ENCODE measurements around the gene BGLAP.

The BGLAP gene

DNA sequence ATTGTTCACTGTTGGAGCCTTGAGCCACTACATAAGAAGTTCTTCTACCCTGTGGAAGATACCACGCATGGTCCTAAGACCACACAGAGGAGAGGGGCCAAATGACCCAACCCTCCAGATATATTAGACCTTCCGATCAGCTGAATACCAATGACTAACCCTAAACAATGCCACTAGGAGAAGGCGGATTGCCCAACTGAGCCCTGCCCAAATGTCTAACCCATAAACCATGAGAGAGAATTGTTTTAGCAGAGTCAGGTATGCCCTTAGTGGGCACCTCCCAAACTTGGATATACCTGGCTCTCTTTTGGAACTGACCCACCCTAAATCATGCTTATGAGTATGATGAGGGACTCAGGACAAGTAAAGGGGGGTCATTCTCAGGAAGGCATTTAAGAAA lies 28.3 kb downstream of the BGLAP start:
- TF ChIP-seq, protein P1, sequence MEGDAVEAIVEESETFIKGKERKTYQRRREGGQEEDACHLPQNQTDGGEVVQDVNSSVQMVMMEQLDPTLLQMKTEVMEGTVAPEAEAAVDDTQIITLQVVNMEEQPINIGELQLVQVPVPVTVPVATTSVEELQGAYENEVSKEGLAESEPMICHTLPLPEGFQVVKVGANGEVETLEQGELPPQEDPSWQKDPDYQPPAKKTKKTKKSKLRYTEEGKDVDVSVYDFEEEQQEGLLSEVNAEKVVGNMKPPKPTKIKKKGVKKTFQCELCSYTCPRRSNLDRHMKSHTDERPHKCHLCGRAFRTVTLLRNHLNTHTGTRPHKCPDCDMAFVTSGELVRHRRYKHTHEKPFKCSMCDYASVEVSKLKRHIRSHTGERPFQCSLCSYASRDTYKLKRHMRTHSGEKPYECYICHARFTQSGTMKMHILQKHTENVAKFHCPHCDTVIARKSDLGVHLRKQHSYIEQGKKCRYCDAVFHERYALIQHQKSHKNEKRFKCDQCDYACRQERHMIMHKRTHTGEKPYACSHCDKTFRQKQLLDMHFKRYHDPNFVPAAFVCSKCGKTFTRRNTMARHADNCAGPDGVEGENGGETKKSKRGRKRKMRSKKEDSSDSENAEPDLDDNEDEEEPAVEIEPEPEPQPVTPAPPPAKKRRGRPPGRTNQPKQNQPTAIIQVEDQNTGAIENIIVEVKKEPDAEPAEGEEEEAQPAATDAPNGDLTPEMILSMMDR (IDR thresholded peaks at IDR 0.05; ENCODE audit: low read depth, low read length), result no peak
- H3K4me3 ChIP-seq (ENCODE audit: low read depth, low read length), result no peak overlapping the region

DNA sequence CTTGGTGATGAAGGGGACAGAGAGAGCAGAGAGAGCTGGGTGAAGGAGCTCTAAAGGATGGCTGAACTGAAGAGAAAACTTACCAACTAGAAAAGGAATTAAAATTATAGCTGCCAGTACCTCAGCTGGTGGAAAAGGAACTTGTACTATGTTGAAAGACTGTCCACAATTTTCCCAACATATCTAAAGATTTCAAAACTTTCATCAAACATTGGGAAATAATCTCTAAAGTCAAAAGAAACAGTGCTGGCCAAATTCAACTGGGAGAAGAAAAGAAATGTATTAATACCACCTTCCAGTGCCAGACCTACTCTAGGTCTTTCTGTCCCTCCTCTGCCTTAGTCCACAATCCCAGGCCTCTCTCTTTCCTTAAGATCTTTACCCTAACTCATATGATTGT lies 34.5 kb downstream of the BGLAP start:
- H3K4me3 ChIP-seq (ENCODE audit: low read depth, low read length), result no peak overlapping the region
- TF ChIP-seq, protein P1 (IDR thresholded peaks at IDR 0.05; ENCODE audit: low read depth, low read length), result no peak

DNA sequence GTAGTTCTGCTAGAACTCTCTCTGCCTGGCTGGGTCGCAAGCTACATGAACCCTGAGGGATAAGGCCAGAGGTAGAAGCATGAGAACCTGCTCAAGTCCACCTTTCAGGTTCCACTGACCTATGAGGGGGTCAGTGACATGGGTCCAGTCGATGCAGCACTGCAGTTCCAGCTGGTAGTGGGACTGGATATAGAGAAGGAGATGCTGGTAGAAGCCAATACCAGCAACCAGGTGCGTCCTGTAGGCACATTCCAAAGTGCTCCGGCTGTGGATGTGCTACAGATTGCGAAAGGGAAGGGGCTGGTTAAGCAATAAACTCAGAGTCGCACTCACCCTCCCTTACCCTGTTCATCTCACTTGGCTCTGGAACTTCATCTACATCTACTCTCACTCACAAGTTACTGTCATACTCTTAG lies 35.0 kb downstream of the BGLAP start:
- TF ChIP-seq, protein P1 (IDR thresholded peaks at IDR 0.05; ENCODE audit: low read depth, low read length), result no peak

DNA sequence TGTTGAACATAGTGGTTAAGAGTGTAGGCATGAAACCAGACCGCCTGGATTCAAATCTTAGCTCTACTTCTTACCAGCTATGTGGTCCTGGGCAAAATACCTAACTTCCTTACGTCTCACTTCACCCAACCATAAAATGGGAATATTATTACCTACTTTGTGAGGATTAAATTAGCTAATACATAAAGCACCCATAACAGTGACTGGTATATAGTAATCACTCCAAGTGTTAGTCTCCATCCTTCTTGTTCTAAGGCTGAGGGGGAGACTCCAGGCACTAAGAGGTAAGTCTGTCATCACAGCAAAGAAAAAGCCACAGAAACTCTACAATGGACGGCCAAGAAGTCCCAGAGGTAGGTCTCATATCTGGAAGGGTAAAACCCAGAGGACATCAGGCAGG lies 37.9 kb downstream of the BGLAP start:
- H3K4me3 ChIP-seq (ENCODE audit: low read depth, low read length), result no peak overlapping the region
- TF ChIP-seq, protein P1 (IDR thresholded peaks at IDR 0.05; ENCODE audit: low read depth, low read length), result no peak

More for the DNA sequence above, 35.0 kb downstream of the BGLAP start:
- H3K4me3 ChIP-seq (ENCODE audit: low read depth, low read length), result no peak overlapping the region

DNA sequence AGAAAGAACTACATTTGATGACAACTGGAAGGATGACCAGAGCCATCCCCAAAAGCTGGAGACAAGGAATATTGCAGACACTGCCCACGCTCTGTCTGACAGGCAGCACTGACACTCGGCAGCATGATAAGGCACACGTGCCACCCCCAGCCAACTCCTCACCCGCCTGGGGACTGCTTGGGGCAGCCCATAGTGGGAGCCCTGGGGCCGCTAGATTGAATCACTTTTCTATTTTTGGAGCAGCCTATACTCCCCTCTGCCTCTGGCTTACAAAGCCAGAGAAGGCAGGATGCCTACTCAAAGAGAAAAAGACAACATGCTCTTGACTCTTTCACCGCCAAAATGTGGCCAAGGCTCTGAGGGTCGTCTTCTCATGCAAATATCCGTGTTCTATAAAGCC lies 39.3 kb downstream of the BGLAP start:
- peak overlapping the region; percentile 95 for H3K4me3 ChIP-seq (ENCODE audit: low read depth, low read length)
- TF ChIP-seq, protein P1 (IDR thresholded peaks at IDR 0.05; ENCODE audit: low read depth, low read length), result no peak

DNA sequence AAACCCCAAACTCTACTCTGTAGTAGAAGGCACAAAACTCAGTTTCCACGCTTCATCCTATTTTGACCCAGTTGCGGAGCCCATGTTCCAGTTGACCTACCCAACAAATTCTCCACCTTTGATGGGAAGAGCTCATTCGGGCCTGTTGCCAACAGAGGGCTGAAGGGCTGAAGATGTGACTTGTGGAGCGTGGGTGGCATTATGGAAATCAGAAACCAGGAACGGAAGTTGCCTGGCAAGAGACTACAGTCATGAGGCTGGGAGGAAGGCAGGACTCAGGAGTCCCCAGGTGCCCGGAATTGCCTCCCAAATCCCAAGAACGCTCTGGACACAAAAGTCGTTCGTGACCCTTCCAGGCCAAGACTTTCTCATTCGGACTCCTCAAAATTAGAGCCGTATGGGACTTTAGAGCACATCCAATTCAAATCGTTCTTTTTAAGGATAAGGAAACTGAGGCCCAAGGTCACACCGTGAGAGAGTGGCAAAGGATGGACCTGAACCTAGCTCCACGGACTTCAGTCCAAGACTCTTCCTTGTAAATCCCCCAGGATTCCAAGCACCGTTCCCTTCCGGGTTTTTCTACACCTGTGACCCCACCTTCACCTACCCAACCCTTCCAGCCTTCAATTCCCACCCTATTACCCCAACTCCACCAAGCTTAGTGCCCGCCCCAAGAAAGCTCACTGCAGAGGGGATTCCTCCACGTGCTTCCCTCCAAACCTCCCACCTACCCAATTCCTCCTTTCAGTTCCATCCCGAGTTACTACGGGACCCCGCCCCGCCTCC lies 39.9 kb downstream of the BGLAP start:
- TF ChIP-seq, protein P1 (IDR thresholded peaks at IDR 0.05; ENCODE audit: low read depth, low read length), result no peak
- peak overlapping the region; percentile 95 for H3K4me3 ChIP-seq (ENCODE audit: low read depth, low read length)

DNA sequence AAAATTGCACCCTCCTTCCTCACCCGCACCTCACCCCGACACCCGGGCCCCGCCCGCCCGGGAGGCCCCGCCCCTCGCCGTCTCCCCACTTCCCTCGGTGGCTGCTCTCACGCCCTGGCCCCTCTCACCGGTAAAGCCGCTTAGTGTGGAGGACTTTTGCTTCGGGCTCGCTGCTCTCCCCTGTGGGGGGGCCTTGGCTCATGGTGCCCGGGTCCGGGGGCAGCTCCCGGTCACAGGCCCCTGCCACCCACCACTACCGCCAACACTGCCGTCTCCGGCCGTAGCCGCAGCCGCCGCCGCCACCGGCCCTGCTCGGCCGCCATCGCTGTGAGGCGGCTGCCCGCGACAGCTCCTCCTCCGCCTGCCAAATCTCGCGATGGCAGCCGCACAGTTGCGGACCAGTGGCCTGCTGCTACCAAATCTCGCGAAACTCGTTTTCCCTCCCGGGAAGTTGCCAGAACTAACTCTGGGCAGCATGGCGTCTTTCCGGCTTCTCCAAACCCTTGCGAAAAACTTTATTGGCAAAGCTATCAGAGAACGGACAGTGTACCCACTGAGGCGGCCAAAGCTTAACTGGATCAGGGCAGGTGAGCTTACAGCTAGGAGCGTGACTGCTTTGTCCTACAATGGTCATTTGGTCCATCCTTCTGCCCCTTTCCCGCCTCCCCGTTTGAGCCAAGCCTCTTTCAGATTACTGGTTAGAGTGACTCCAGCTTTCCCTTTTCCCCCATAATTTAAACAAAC lies 40.7 kb downstream of the BGLAP start, which contains the start of gene SMG5:
SMG5 (minus strand) TSS at position 347 of the 744 bp plus-strand sequence; CDS start at position 202, 145 bp downstream.
- TF ChIP-seq, protein P1 (IDR thresholded peaks at IDR 0.05; ENCODE audit: low read depth, low read length), result no peak
- peak within 1 kb of the TSS; percentile 95 for H3K4me3 ChIP-seq (ENCODE audit: low read depth, low read length)
